Neuronal stem cell (in vitro differentiated cells): ENCODE data around the gene FGF1.

Source experiments
- DNase-seq: peaks from one replicate; pipeline ENCODE4 v3.0.0-alpha.2; 2013; ENCODE audit warnings: low spot score
- H2AFZ ChIP-seq: one replicate; pipeline ENCODE4 v1.6.1; 2013; ENCODE audit warnings: mild to moderate bottlenecking, low read length, inconsistent platforms
- H2AK5ac ChIP-seq: 2 replicates; pipeline ENCODE4 v1.6.1; 2013; ENCODE audit warnings: low read depth, mild to moderate bottlenecking, inconsistent platforms, low read length, moderate library complexity, mixed read lengths
- H2BK120ac ChIP-seq: 2 replicates; pipeline ENCODE4 v1.6.1; 2013; ENCODE audit warnings: low read depth, mild to moderate bottlenecking, inconsistent platforms, low read length, moderate library complexity, mixed read lengths
- H2BK12ac ChIP-seq: one replicate; pipeline ENCODE4 v1.6.1; 2013; ENCODE audit warnings: low read length, inconsistent platforms
- H2BK15ac ChIP-seq: 2 replicates; pipeline ENCODE4 v1.6.1; 2013; ENCODE audit warnings: mild to moderate bottlenecking, low read length, inconsistent platforms, mixed read lengths
- H2BK5ac ChIP-seq: one replicate; pipeline ENCODE4 v1.6.1; 2013; ENCODE audit warnings: inconsistent platforms, mild to moderate bottlenecking, low read length, moderate library complexity
- H3K14ac ChIP-seq: one replicate; pipeline ENCODE4 v1.6.1; 2013; ENCODE audit warnings: low read length, inconsistent platforms
- H3K18ac ChIP-seq: 2 replicates; pipeline ENCODE4 v1.6.1; 2013; ENCODE audit warnings: low read length, inconsistent platforms
- H3K23ac ChIP-seq: 2 replicates; pipeline ENCODE4 v1.6.1; 2013; ENCODE audit warnings: low read depth, mild to moderate bottlenecking, mixed read lengths, low read length, inconsistent platforms; ENCODE audit not compliant: poor library complexity
- H3K27ac ChIP-seq: replicated peaks from 3 replicates; pipeline ENCODE4 v1.5.1; 2013; ENCODE audit warnings: low read length, inconsistent platforms
- H3K27me3 ChIP-seq, 3 experiments: 2 replicates each; pipeline ENCODE4 v1.6.1; 2013; ENCODE audit warnings: low read length in 3 of 3, mild to moderate bottlenecking in 2 of 3, inconsistent platforms in 1 of 3, low read depth in 1 of 3, mixed read lengths in 1 of 3, moderate library complexity in 1 of 3; ENCODE audit not compliant: control insufficient read depth in 3 of 3, insufficient read depth in 3 of 3
- H3K36me3 ChIP-seq, 2 donors: replicated peaks in 1 of 2; 2 replicates each; pipeline ENCODE4 v1.6.1; 2013; ENCODE audit warnings: low read length in 2 of 2; ENCODE audit not compliant: control insufficient read depth in 2 of 2, insufficient read depth in 2 of 2
- H3K4ac ChIP-seq: 2 replicates; pipeline ENCODE4 v1.6.1; 2013; ENCODE audit warnings: inconsistent platforms, mild to moderate bottlenecking, low read length, moderate library complexity
- H3K4me1 ChIP-seq, 2 donors: 1 replicate in 1 of 2; 2 replicates in 1 of 2; pipeline ENCODE4 v1.6.1; 2013; ENCODE audit warnings: low read length in 2 of 2, low read depth in 1 of 2; ENCODE audit not compliant: control insufficient read depth in 2 of 2, insufficient read depth in 1 of 2
- H3K4me2 ChIP-seq: one replicate; pipeline ENCODE4 v1.6.1; 2013; ENCODE audit warnings: mild to moderate bottlenecking, low read length, inconsistent platforms; ENCODE audit not compliant: insufficient read depth, poor library complexity, severe bottlenecking
- H3K4me3 ChIP-seq, 2 donors: 2 replicates each; pipeline ENCODE4 v1.5.1; 2013; ENCODE audit warnings: low read length in 2 of 2, mild to moderate bottlenecking in 2 of 2, inconsistent platforms in 1 of 2, moderate library complexity in 1 of 2
- H3K79me1 ChIP-seq: one replicate; pipeline ENCODE4 v1.6.1; 2013; ENCODE audit warnings: low read depth, mild to moderate bottlenecking, inconsistent platforms, low read length, moderate library complexity
- H3K9ac ChIP-seq: one replicate; pipeline ENCODE4 v1.6.1; 2013; ENCODE audit warnings: mild to moderate bottlenecking, low read depth, low read length, inconsistent platforms; ENCODE audit not compliant: poor library complexity
- H3K9me3 ChIP-seq, 2 donors: replicated peaks in 1 of 2; 2 replicates each; pipeline versions ENCODE3 to v1.6.1; 2013; ENCODE audit warnings: low read length in 2 of 2, mild to moderate bottlenecking in 2 of 2, inconsistent platforms in 1 of 2, low read depth in 1 of 2, mixed read lengths in 1 of 2, moderate library complexity in 1 of 2; ENCODE audit not compliant: control insufficient read depth in 2 of 2, insufficient read depth in 1 of 2
- H4K8ac ChIP-seq: one replicate; pipeline ENCODE4 v1.6.1; 2013; ENCODE audit warnings: low read depth, mild to moderate bottlenecking, inconsistent platforms, low read length, moderate library complexity
- H4K91ac ChIP-seq: one replicate; pipeline ENCODE4 v1.6.1; 2013; ENCODE audit warnings: low read length, low read depth, mild to moderate bottlenecking, inconsistent platforms; ENCODE audit not compliant: poor library complexity
- WGBS, 2 donors: extraction: QIAGEN DNeasy Blood & Tissue Kit; methylation state at CpG; one replicate each; pipeline ENCODE4 v1.1.7; 2013; ENCODE audit warnings: missing lambda C conversion rate in 2 of 2, mixed read lengths in 1 of 2; ENCODE audit not compliant: insufficient read length in 2 of 2, insufficient replicate concordance in 1 of 2; ENCODE audit errors: extremely low coverage in 2 of 2; 5-methylcytosine and 5-hydroxymethylcytosine counted together

The FGF1 gene

GRCh38 chr5:142657446-142657845, 28.4 kb downstream of the FGF1 start:
- Histone ChIP-seq H3K18ac (no peak overlapping the region), H3K23ac (no peak overlapping the region), H3K27ac (no peak overlapping the region), H3K4me3 (no peak overlapping the region), H2BK120ac (no peak overlapping the region), H2AFZ (no peak overlapping the region), H3K9me3 (peaks cover 0 to 2% of the 10 kb centered on the region in 2 donors), H4K8ac (no peak overlapping the region), H3K4me1 (no peaks in the 10 kb centered on the region), H2AK5ac (no peak overlapping the region), H4K91ac (no peak overlapping the region), H3K4me2 (no peak overlapping the region), H3K4ac (no peak overlapping the region), H2BK15ac (no peak overlapping the region), H2BK5ac (no peak overlapping the region), H3K14ac (no peak overlapping the region), H3K79me1 (peaks cover 1% of the 10 kb centered on the region), H3K27me3 (peaks cover 0 to 2% (median 0%) of the 10 kb centered on the region in 3 experiments), H2BK12ac (no peak overlapping the region), H3K36me3 (no peaks in the 10 kb centered on the region), H3K9ac (no peak overlapping the region)
- DNase-seq: no peak
- no CpG with 5 or more reads among the region's 8 CpGs for WGBS, 2 donors

GRCh38 chr5:142655339-142656267, 30.3 kb downstream of the FGF1 start:
- Histone ChIP-seq H3K4me3 (no peak overlapping the region), H3K14ac (no peak overlapping the region), H3K27ac (no peak overlapping the region), H2BK120ac (no peak overlapping the region), H2BK5ac (no peak overlapping the region), H4K8ac (no peak overlapping the region), H3K4me2 (no peak overlapping the region), H2BK15ac (no peak overlapping the region), H3K27me3 (peaks cover 0 to 2% (median 0%) of the 10 kb centered on the region in 3 experiments), H2AK5ac (no peak overlapping the region), H3K9ac (no peak overlapping the region), H3K4me1 (no peaks in the 10 kb centered on the region), H3K9me3 (no peaks in the 10 kb centered on the region), H2BK12ac (no peak overlapping the region), H3K79me1 (peaks cover 1% of the 10 kb centered on the region), H3K18ac (no peak overlapping the region), H3K36me3 (no peaks in the 10 kb centered on the region), H3K23ac (no peak overlapping the region), H4K91ac (no peak overlapping the region), H3K4ac (no peak overlapping the region), H2AFZ (peak overlapping the region; percentile 46)
- peak; percentile 69 for DNase-seq
- no CpG with 5 or more reads among the region's 13 CpGs for WGBS, 2 donors

- Histone ChIP-seq H2BK15ac (no peak overlapping the region), H2AFZ (peak overlapping the region; percentile 30), H3K9ac (no peak overlapping the region), H2AK5ac (peak overlapping the region; percentile 5), H4K8ac (no peak overlapping the region), H3K4ac (no peak overlapping the region), H3K4me1 (no peaks in the 10 kb centered on the region), H3K27ac (no peak overlapping the region), H3K23ac (no peak overlapping the region), H2BK5ac (no peak overlapping the region), H3K4me3 (no peak overlapping the region), H2BK120ac (no peak overlapping the region), H3K18ac (peak overlapping the region; percentile 12), H3K79me1 (peaks cover 1% of the 10 kb centered on the region), H4K91ac (no peak overlapping the region), H3K14ac (no peak overlapping the region), H3K4me2 (no peak overlapping the region), H3K36me3 (no peaks in the 10 kb centered on the region), H3K9me3 (no peaks in the 10 kb centered on the region), H3K27me3 (peaks cover 0 to 2% (median 0%) of the 10 kb centered on the region in 3 experiments), H2BK12ac (no peak overlapping the region)
- no peak for DNase-seq
- WGBS, 2 donors: no CpG with 5 or more reads among the region's 8 CpGs
These were observed 31.3 kb downstream of the FGF1 start for GRCh38 chr5:142654578-142655058.

DNA sequence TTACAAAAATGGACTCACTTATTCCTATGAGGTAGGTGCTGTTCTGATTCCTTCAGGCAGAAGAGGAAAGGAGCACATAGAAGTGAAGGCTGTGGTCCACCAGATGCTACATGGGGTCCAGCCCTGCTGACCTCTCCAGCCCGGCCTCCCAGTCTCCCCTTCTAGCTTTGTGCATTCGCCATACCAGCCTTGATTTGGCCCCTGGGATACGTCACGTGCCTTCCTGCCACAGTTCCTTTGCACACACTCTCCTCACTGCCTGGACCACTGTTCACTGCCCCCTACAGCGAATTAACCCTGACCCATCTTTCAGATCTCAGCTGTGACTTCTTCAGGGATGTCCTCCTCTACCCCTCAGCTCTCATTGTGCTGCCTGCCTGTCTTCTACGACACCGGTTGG, 32.6 kb downstream of the FGF1 start:
- H4K8ac ChIP-seq: no peak overlapping the region
- H3K4me3 ChIP-seq: no peak overlapping the region
- no peak overlapping the region for H3K9ac ChIP-seq
- peaks cover 0 to 2% (median 0%) of the 10 kb centered on the region in 3 experiments for H3K27me3 ChIP-seq
- no peak overlapping the region for H3K4me2 ChIP-seq
- WGBS, 2 donors: no CpG with 5 or more reads among the region's 7 CpGs
- no peak overlapping the region for H3K18ac ChIP-seq
- H2BK15ac ChIP-seq: no peak overlapping the region
- no peak overlapping the region for H2BK5ac ChIP-seq
- no peaks in the 10 kb centered on the region for H3K36me3 ChIP-seq
- no peak overlapping the region for H4K91ac ChIP-seq
- H3K9me3 ChIP-seq: no peaks in the 10 kb centered on the region
- no peak overlapping the region for H3K23ac ChIP-seq
- H2AK5ac ChIP-seq: peak overlapping the region; percentile 64
- H3K4ac ChIP-seq: no peak overlapping the region
- H3K27ac ChIP-seq: no peak overlapping the region
- H2AFZ ChIP-seq: no peak overlapping the region
- peaks cover 1% of the 10 kb centered on the region for H3K79me1 ChIP-seq
- H3K4me1 ChIP-seq: no peaks in the 10 kb centered on the region
- H2BK120ac ChIP-seq: no peak overlapping the region
- H2BK12ac ChIP-seq: no peak overlapping the region
- no peak overlapping the region for H3K14ac ChIP-seq
- no peak for DNase-seq
